PC-3 (cell line): ENCODE results near the gene MZB1.

Source experiments
- EZH2 ChIP-seq: fragments of 300-600 bp; sonication (generic); IDR thresholded peaks from one replicate; pipeline ENCODE4 v1.6.1; 2017; ENCODE audit warnings: antibody characterized with exemption, mild to moderate bottlenecking, low read length; ENCODE audit not compliant: unreplicated experiment
- TF ChIP-seq, protein P1 (sequence below): fragments of 300-600 bp; sonication (generic); conservative IDR thresholded peaks from 2 replicates; pipeline ENCODE4 v1.5.1; 2017; ENCODE audit warnings: antibody characterized with exemption, low read depth, mild to moderate bottlenecking, low read length

DNA sequence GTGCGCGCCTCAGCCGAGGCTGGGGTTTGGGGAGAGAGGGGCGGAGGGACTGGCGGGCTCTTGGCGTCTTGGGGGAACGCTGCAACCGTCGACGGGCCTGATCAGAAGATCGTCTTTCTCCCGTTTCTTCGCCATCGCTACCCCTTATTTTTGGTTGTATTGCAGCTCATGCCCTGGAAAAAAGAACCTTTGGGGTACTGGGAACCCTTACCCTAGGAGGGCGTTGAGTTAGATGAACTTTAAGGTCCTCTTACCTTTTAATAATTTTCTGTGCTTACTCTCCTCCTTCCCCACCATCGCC, 47.3 kb downstream of the MZB1 start:
- TF ChIP-seq, protein P1, sequence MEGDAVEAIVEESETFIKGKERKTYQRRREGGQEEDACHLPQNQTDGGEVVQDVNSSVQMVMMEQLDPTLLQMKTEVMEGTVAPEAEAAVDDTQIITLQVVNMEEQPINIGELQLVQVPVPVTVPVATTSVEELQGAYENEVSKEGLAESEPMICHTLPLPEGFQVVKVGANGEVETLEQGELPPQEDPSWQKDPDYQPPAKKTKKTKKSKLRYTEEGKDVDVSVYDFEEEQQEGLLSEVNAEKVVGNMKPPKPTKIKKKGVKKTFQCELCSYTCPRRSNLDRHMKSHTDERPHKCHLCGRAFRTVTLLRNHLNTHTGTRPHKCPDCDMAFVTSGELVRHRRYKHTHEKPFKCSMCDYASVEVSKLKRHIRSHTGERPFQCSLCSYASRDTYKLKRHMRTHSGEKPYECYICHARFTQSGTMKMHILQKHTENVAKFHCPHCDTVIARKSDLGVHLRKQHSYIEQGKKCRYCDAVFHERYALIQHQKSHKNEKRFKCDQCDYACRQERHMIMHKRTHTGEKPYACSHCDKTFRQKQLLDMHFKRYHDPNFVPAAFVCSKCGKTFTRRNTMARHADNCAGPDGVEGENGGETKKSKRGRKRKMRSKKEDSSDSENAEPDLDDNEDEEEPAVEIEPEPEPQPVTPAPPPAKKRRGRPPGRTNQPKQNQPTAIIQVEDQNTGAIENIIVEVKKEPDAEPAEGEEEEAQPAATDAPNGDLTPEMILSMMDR, result no peak
- no peak for TF ChIP-seq EZH2
